HG03460 (cell line): ENCODE results near the gene UBE2Z.

Experiments used
- ATAC-seq: cut with Tn5 transposase; IDR thresholded peaks from one replicate; pipeline ENCODE4 v1.9.1; 2021; ENCODE audit not compliant: unreplicated experiment

Gene UBE2Z

GRCh38 chr17:48952904-48953303, 44.7 kb downstream of the UBE2Z start:
- ATAC-seq, result no peak

- ATAC-seq, result no peak
Measured at GRCh38 chr17:48954300-48954755, 46.1 kb downstream of the UBE2Z start.

- no peak for ATAC-seq
Measured at GRCh38 chr17:48960834-48961515, 52.8 kb downstream of the UBE2Z start.

GRCh38 chr17:48961516-48962233, 53.5 kb downstream of the UBE2Z start:
- no peak for ATAC-seq

- ATAC-seq, result no peak
Measured at GRCh38 chr17:48970224-48970623, 62.0 kb downstream of the UBE2Z start.

GRCh38 chr17:48970865-48971687, 62.9 kb downstream of the UBE2Z start:
- no peak for ATAC-seq

- no peak for ATAC-seq
Measured at GRCh38 chr17:48972749-48973097, 64.5 kb downstream of the UBE2Z start.

- no peak for ATAC-seq
Measured at GRCh38 chr17:48973806-48974205, 65.6 kb downstream of the UBE2Z start.
